Temporal lobe (tissue), 1 donor: ENCODE results near the gene BRD9. TPM values are rescaled to one million over a fixed set of nuclear protein-coding genes. Genes with fewer than 3 reads are reported as not detected.

Source experiments
- total RNA-seq: library from RNA; depleted of rRNA; stranded (reverse); fragments of >200 nt; gene quantifications from one replicate; pipeline ENCODE4 v1.2.3, GENCODE V29; 2014

Gene BRD9
- total RNA-seq, 1 donor from 2014 or later, result 38.4 TPM

Other genes with a start within 250 kb of the BRD9 start
- gene TPPP, start 199.4 kb downstream of the BRD9 start, total RNA-seq, result 12.5 TPM
- 3.9 TPM for gene ZDHHC11B, start 108.1 kb downstream of the BRD9 start, total RNA-seq
- gene ZDHHC11, start 41.8 kb downstream of the BRD9 start, total RNA-seq, result 11.3 TPM
- 4.9 TPM for gene TRIP13, start 83 bp upstream of the BRD9 start, total RNA-seq
- 3.2 TPM for gene NKD2, start 116.0 kb upstream of the BRD9 start, total RNA-seq
- 9.6 TPM for gene SLC12A7, start 219.3 kb upstream of the BRD9 start, total RNA-seq